ENCODE measurements around the gene CCDC148.

Gene CCDC148

DNA sequence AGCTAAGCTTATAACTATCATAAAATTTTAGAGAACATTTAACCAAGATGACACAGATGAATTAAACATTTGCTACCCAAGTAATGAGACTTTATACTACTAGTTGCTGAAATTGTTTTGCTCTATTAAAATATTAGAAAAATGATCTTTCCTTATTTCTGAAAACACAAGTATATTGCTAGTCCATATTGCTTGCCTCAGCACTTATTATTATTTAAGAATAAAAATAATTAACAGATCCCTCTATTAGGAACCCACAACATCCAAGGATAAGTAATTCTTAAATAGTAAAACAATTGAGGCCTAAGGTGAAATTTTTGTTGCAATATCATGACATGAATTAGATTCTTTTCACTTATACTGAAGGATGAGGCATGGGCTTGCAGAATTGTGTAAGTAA lies 65.2 kb downstream of the CCDC148 start:
- Histone ChIP-seq H3K27me3 (no peaks in the 10 kb centered on the region), H3K4me3 (ENCODE audit: low read depth, low read length) (no peak overlapping the region), H3K9me3 (no peaks in the 10 kb centered on the region), H3K4me1 (no peaks in the 10 kb centered on the region), H3K36me3 (no peaks in the 10 kb centered on the region)
- DNase-seq: no peak
- TF ChIP-seq, protein P1, sequence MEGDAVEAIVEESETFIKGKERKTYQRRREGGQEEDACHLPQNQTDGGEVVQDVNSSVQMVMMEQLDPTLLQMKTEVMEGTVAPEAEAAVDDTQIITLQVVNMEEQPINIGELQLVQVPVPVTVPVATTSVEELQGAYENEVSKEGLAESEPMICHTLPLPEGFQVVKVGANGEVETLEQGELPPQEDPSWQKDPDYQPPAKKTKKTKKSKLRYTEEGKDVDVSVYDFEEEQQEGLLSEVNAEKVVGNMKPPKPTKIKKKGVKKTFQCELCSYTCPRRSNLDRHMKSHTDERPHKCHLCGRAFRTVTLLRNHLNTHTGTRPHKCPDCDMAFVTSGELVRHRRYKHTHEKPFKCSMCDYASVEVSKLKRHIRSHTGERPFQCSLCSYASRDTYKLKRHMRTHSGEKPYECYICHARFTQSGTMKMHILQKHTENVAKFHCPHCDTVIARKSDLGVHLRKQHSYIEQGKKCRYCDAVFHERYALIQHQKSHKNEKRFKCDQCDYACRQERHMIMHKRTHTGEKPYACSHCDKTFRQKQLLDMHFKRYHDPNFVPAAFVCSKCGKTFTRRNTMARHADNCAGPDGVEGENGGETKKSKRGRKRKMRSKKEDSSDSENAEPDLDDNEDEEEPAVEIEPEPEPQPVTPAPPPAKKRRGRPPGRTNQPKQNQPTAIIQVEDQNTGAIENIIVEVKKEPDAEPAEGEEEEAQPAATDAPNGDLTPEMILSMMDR (IDR thresholded peaks at IDR 0.05; ENCODE audit: low read depth, low read length): no peak

- Histone ChIP-seq H3K36me3 (no peaks in the 10 kb centered on the region), H3K4me3 (ENCODE audit: low read depth, low read length) (no peak overlapping the region), H3K4me1 (no peaks in the 10 kb centered on the region), H3K27me3 (no peaks in the 10 kb centered on the region), H3K9me3 (no peaks in the 10 kb centered on the region)
- TF ChIP-seq, protein P1 (IDR thresholded peaks at IDR 0.05; ENCODE audit: low read depth, low read length): no peak
- no peak for DNase-seq
Observed at GRCh38 chr2:158388159-158388558, 68.4 kb downstream of the CCDC148 start.

DNA sequence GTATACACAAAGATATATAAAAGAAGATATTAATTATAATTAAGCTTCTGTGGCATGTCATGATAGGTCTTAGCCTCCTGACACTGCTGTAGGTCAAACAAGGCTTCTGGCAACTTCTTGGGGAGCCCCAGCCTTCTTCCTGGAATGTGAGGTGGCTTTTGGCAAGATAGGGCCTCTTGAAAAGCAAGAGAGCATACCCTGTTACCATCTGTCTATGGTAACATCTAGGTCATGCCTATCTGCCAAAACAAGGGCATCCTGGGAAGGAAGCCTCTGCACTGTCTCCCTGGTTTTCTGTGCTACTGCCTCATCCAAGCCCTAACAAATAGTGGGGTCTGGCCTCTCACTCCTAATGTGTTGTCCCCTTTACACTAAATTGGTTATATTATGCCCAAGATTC lies 70.9 kb downstream of the CCDC148 start:
- Histone ChIP-seq H3K36me3 (no peaks in the 10 kb centered on the region), H3K27me3 (no peaks in the 10 kb centered on the region), H3K4me3 (ENCODE audit: low read depth, low read length) (no peak overlapping the region), H3K4me1 (no peaks in the 10 kb centered on the region), H3K9me3 (no peaks in the 10 kb centered on the region)
- TF ChIP-seq, protein P1 (IDR thresholded peaks at IDR 0.05; ENCODE audit: low read depth, low read length): no peak
- no peak for DNase-seq

GRCh38 chr2:158381978-158382377 lies 74.6 kb downstream of the CCDC148 start:
- Histone ChIP-seq H3K9me3 (no peaks in the 10 kb centered on the region), H3K36me3 (no peaks in the 10 kb centered on the region), H3K4me3 (ENCODE audit: low read depth, low read length) (no peak overlapping the region), H3K27me3 (no peaks in the 10 kb centered on the region), H3K4me1 (no peaks in the 10 kb centered on the region)
- DNase-seq: no peak
- TF ChIP-seq, protein P1 (IDR thresholded peaks at IDR 0.05; ENCODE audit: low read depth, low read length): no peak

DNA sequence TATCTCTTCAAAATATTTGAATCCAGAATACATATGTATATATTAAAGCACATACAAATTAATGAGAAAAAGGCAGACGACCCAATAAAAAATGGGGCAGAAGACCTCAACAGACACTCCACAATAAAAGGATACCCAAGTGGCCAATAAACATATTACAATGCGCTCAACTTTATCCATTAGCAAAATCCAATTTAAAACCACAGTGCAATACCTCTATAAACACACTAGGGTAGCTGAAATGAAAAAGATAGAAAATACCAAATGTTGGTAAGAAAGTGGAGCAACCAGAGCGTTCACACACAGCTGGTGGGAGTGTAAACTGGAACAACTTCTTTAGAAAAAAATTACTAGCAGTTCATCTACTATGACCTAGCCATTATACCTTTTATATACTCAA lies 75.3 kb downstream of the CCDC148 start:
- H3K27me3 ChIP-seq: no peaks in the 10 kb centered on the region
- H3K4me1 ChIP-seq: no peaks in the 10 kb centered on the region
- no peaks in the 10 kb centered on the region for H3K9me3 ChIP-seq
- TF ChIP-seq, protein P1 (IDR thresholded peaks at IDR 0.05; ENCODE audit: low read depth, low read length): no peak
- H3K4me3 ChIP-seq (ENCODE audit: low read depth, low read length): no peak overlapping the region
- H3K36me3 ChIP-seq: no peaks in the 10 kb centered on the region
- DNase-seq: no peak

DNA sequence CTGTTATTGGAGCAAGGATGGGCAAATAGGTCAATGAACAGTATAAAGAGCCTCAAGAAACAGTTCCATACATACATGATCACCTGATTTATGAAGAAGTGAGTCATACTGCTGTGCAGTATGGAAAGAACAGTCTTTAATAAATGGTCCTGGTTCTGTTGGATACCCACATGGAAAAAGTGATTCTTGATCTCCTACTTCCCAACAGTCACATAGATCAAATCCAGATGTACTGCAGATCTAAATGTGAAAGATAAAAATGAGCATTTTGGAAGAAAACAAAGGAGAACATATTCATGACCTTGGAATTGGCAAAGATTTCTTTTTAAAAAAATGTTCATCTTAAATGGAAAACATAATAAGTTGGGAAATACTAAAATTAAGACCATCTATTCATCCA lies 75.8 kb downstream of the CCDC148 start:
- Histone ChIP-seq H3K4me1 (no peaks in the 10 kb centered on the region), H3K27me3 (no peaks in the 10 kb centered on the region), H3K36me3 (no peaks in the 10 kb centered on the region), H3K9me3 (no peaks in the 10 kb centered on the region), H3K4me3 (ENCODE audit: low read depth, low read length) (no peak overlapping the region)
- TF ChIP-seq, protein P1 (IDR thresholded peaks at IDR 0.05; ENCODE audit: low read depth, low read length): no peak
- no peak for DNase-seq

All from BE2C (cell line).